Measurements from ENCODE around the gene EIF4B. TPM values are rescaled to one million over a fixed set of nuclear protein-coding genes. Genes with fewer than 3 reads are reported as not detected.
A peak's percentile ranks its signal among the peaks of the same experiment; 100 is the strongest.

Gene EIF4B
- total and polyA plus RNA-seq, 2 experiments from 2014 or later: 141 to 584 TPM

GRCh38 chr12:52964556-52965336, 41.5 kb upstream of the EIF4B start:
- Histone ChIP-seq H3K27me3 (ENCODE audit: insufficient read depth) (peaks cover 36% of the 10 kb centered on the region), H3F3A (replicated peaks; ENCODE audit: low read depth) (peaks cover 6% of the 10 kb centered on the region; the same call in 1 of the 2 replicates), H2AFZ (peak overlapping the region; percentile 99), H4K20me1 (replicated peaks; ENCODE audit: insufficient read depth) (no peaks in the 10 kb centered on the region), H3K79me2 (replicated peaks; ENCODE audit: insufficient read depth) (no peaks in the 10 kb centered on the region), H3K9me2 (ENCODE audit: insufficient read depth) (no peaks in the 10 kb centered on the region), H3K27ac (ENCODE audit: low read depth) (no peak overlapping the region), H3K36me3 (ENCODE audit: insufficient read depth) (no peaks in the 10 kb centered on the region), H3K4me1 (ENCODE audit: insufficient read depth) (peaks cover 11% of the 10 kb centered on the region; the same call in 1 of the 2 replicates), H3K4me3 (peak overlapping the region; percentile 77), H3K4me2 (peak overlapping the region; percentile 97)
- Mint-ChIP-seq H3K36me3 (ENCODE audit: low read depth) (no peaks in the 10 kb centered on the region; the same call in 2 of the 3 replicates), H3K4me1 (peaks cover 8% of the 10 kb centered on the region), H3K9me3 (no peaks in the 10 kb centered on the region), H3K4me3 (peak overlapping the region; percentile 61), H3K27me3 (ENCODE audit: insufficient read depth, low read depth, poor library complexity) (peaks cover 13% of the 10 kb centered on the region), H3K27ac (no peak overlapping the region)
- ATAC-seq (peak; percentile 49), DNase-seq (ENCODE audit: low spot score) (peak; percentile 71)
- TF ChIP-seq NANOG (IDR thresholded peaks at IDR 0.05; ENCODE audit: borderline replicate concordance): no peak
- TF ChIP-seq ETS1 (IDR thresholded peaks at IDR 0.05): no peak
- no peak for TF ChIP-seq CREB1 (CRISPR knock-in tag; IDR thresholded peaks at IDR 0.05; ENCODE audit: low read depth)
- TF ChIP-seq ZNF114 (CRISPR knock-in tag; IDR thresholded peaks at IDR 0.05): no peak
- no peak; the same call in 1 of the 2 replicates for TF ChIP-seq POLR2AphosphoS5 (IDR thresholded peaks at IDR 0.05; ENCODE audit: low read depth)
- no peak for TF ChIP-seq ZNF462 (CRISPR knock-in tag; IDR thresholded peaks at IDR 0.05)
- TF ChIP-seq EZH2phosphoT487 (IDR thresholded peaks at IDR 0.05; ENCODE audit: unreplicated experiment): no peak
- no peak for TF ChIP-seq JUNB (IDR thresholded peaks at IDR 0.05; ENCODE audit: unreplicated experiment)
- no peak for TF ChIP-seq CTCF (conservative IDR thresholded peaks at IDR 0.05; ENCODE audit: low read depth in 2 of 2)
- no peak for TF ChIP-seq EZH2 (IDR thresholded peaks at IDR 0.05; ENCODE audit: low read depth, unreplicated experiment)
- no peak for TF ChIP-seq STAT1 (IDR thresholded peaks at IDR 0.05; ENCODE audit: unreplicated experiment)
